ENCODE results near the gene CREB3L2. TPM values are rescaled to one million over a fixed set of nuclear protein-coding genes. Genes with fewer than 3 reads are reported as not detected.

CREB3L2 gene
- total RNA-seq, 4 donors from 2014 or later = 7.9 to 19.1 (median 11.7) TPM

- TF ChIP-seq CTCF (IDR thresholded peaks at IDR 0.05) = no peak
- no peak for TF ChIP-seq POLR2A (IDR thresholded peaks at IDR 0.05)
- H3K4me3 ChIP-seq (ENCODE audit: low read depth, poor library complexity, severe bottlenecking) = no peak overlapping the region
- intact Hi-C loops (cut with DNase I; ENCODE audit: low total_unique reads) = no loop called here
- 43 to 56% methylated on average over 6 of the region's 6 CpGs for WGBS, 2 donors
- DNase-seq (ENCODE audit: low spot score in 2 of 2) = no peak
These were observed 81.1 kb downstream of the CREB3L2 start for GRCh38 chr7:137920637-137921399.

GRCh38 chr7:137919987-137920386, 81.9 kb downstream of the CREB3L2 start:
- H3K4me3 ChIP-seq (ENCODE audit: low read depth, poor library complexity, severe bottlenecking) = no peak overlapping the region
- intact Hi-C loops (cut with DNase I; ENCODE audit: low total_unique reads) = no loop called here
- DNase-seq (ENCODE audit: low spot score in 2 of 2) = no peak
- 90 to 92% methylated on average over 1 of the region's 1 CpG for WGBS, 2 donors
- TF ChIP-seq POLR2A (IDR thresholded peaks at IDR 0.05) = no peak
- TF ChIP-seq CTCF (IDR thresholded peaks at IDR 0.05) = no peak

- no peak for DNase-seq (ENCODE audit: low spot score in 2 of 2)
- 78 to 79% methylated on average over 9 of the region's 9 CpGs for WGBS, 2 donors
- intact Hi-C loops (cut with DNase I; ENCODE audit: low total_unique reads) = no loop called here
- H3K4me3 ChIP-seq (ENCODE audit: low read depth, poor library complexity, severe bottlenecking) = no peak overlapping the region
- no peak for TF ChIP-seq POLR2A (IDR thresholded peaks at IDR 0.05)
- TF ChIP-seq CTCF (IDR thresholded peaks at IDR 0.05) = no peak
These were observed 84.8 kb downstream of the CREB3L2 start for GRCh38 chr7:137916980-137917645.

- no peak overlapping the region for H3K4me3 ChIP-seq (ENCODE audit: low read depth, poor library complexity, severe bottlenecking)
- intact Hi-C loops (cut with DNase I; ENCODE audit: low total_unique reads) = no loop called here
- no peak for DNase-seq (ENCODE audit: low spot score in 2 of 2)
- 98 to 100% methylated on average over 8 of the region's 8 CpGs for WGBS, 2 donors
- no peak for TF ChIP-seq POLR2A (IDR thresholded peaks at IDR 0.05)
- no peak for TF ChIP-seq CTCF (IDR thresholded peaks at IDR 0.05)
These were observed 85.3 kb downstream of the CREB3L2 start for GRCh38 chr7:137916564-137916963.

- 89 to 91% methylated on average over 3 of the region's 3 CpGs for WGBS, 2 donors
- intact Hi-C loops (cut with DNase I; ENCODE audit: low total_unique reads) = no loop called here
- no peak for DNase-seq (ENCODE audit: low spot score in 2 of 2)
- TF ChIP-seq CTCF (IDR thresholded peaks at IDR 0.05) = no peak
- no peak for TF ChIP-seq POLR2A (IDR thresholded peaks at IDR 0.05)
- H3K4me3 ChIP-seq (ENCODE audit: low read depth, poor library complexity, severe bottlenecking) = no peak overlapping the region
These were observed 86.6 kb downstream of the CREB3L2 start for GRCh38 chr7:137915266-137915665.

All from lower leg skin (tissue), 4 donors.